DMS153 (cell line): ENCODE measurements around the gene VAMP7.
"Not testable (repeated sequence)": the region's sequence is repeated elsewhere in the genome, so short reads cannot be mapped to it uniquely, and the experiment has no call there.

Source experiments
- DNase-seq: peaks from one replicate; lab custom pipeline; 2025; lab: John Stamatoyannopoulos, UW

VAMP7 gene

GRCh38 chrX:155881158-155881993 lies at the start of gene VAMP7:
Gene VAMP7 (plus strand): TSS chrX:155881345. CDS start chrX:155889467, 8,122 bp downstream.
- DNase-seq: peak; percentile 89

GRCh38 chrX:155841232-155841631 lies 39.9 kb upstream of the VAMP7 start:
- DNase-seq: no peak

GRCh38 chrX:155851786-155852185 lies 29.4 kb upstream of the VAMP7 start:
- DNase-seq: not testable (repeated sequence)

GRCh38 chrX:155857561-155857960 lies 23.6 kb upstream of the VAMP7 start:
- no peak for DNase-seq

GRCh38 chrX:155864655-155865054 lies 16.5 kb upstream of the VAMP7 start:
- no peak for DNase-seq

GRCh38 chrX:155865193-155865592 lies 16.0 kb upstream of the VAMP7 start:
- DNase-seq: no peak

GRCh38 chrX:155867821-155868220 lies 13.3 kb upstream of the VAMP7 start:
- DNase-seq: no peak

- no peak for DNase-seq
These were observed 10.2 kb upstream of the VAMP7 start for GRCh38 chrX:155870958-155871357.

- no peak for DNase-seq
These were observed 9.2 kb upstream of the VAMP7 start for GRCh38 chrX:155871934-155872333.

- DNase-seq: no peak
These were observed 8.0 kb upstream of the VAMP7 start for GRCh38 chrX:155873188-155873587.

GRCh38 chrX:155874571-155875244 lies 6.4 kb upstream of the VAMP7 start:
- DNase-seq: no peak

GRCh38 chrX:155876704-155877103 lies 4.4 kb upstream of the VAMP7 start:
- DNase-seq: no peak

- DNase-seq: no peak
These were observed 3.9 kb upstream of the VAMP7 start for GRCh38 chrX:155877288-155877687.

GRCh38 chrX:155880586-155881157 lies 473 bp upstream of the VAMP7 start:
- DNase-seq: no peak

- no peak for DNase-seq
These were observed 5.3 kb downstream of the VAMP7 start for GRCh38 chrX:155886409-155886808.

GRCh38 chrX:155888139-155888538 lies 7.0 kb downstream of the VAMP7 start:
- DNase-seq: no peak

GRCh38 chrX:155889328-155889727 lies 8.2 kb downstream of the VAMP7 start:
- DNase-seq: no peak

GRCh38 chrX:155891446-155892210 lies 10.5 kb downstream of the VAMP7 start:
- no peak for DNase-seq

- no peak for DNase-seq
These were observed 12.4 kb downstream of the VAMP7 start for GRCh38 chrX:155893521-155893920.

- DNase-seq: no peak
These were observed 15.4 kb downstream of the VAMP7 start for GRCh38 chrX:155896512-155896911.

GRCh38 chrX:155899366-155899765 lies 18.2 kb downstream of the VAMP7 start:
- DNase-seq: no peak

GRCh38 chrX:155900765-155901164 lies 19.6 kb downstream of the VAMP7 start:
- no peak for DNase-seq
